Astrocyte of the spinal cord (primary cell): ENCODE results near the gene CMYA5.
A peak's percentile ranks its signal among the peaks of the same experiment; 100 is the strongest.
"Not testable (repeated sequence)": the region's sequence is repeated elsewhere in the genome, so short reads cannot be mapped to it uniquely, and the experiment has no call there.

Experiments
- DNase-seq: peaks from one replicate; pipeline ENCODE4 v3.0.0; 2011; ENCODE audit warnings: low read depth, low spot score
- H3K4me3 ChIP-seq: 2 replicates; pipeline ENCODE4 v1.5.1; 2011; ENCODE audit warnings: low read depth, mild to moderate bottlenecking, low read length, moderate library complexity
- in situ Hi-C: cut with HindIII; loops from 2 replicates; pipeline ENCODE4 v1.10.0; 2017; ENCODE audit warnings: low sequenced_read_pairs
- TF ChIP-seq, protein P1 (sequence below): IDR thresholded peaks from 2 replicates; pipeline ENCODE4 v1.5.1; 2012; ENCODE audit warnings: low read depth, mild to moderate bottlenecking, low read length, inconsistent platforms

Gene CMYA5

DNA sequence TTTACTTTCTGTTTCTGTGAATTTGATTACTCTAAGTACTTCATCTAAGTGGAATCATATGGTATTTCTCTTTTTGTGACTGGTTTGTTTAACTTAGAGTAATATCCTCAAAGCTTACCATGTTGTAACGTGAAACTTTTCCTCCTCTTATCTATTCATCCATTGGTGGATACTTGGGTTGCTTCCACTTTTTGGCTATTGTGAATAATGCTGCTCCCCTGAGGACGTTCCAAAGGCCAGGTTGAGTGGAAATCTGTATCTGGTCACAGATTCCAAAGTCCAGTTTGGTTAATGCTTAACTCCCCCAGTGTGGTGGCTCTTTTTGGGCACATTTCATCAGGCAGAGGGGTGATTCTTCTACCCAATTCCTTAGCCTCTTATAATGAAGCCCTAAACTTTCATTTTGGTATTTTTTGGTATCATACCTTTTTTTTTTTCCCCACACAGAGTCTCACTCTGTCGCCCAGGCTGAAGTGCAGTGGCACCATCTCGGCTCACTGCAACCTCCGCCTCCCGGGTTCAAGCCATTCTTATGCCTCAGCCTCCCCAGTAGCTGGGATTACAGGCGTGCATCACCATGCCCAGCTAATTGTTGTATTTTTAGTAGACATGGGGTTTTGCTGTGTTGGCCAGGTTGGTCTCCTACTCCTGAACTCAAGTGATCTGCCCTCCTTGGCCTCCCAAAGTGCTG lies 65.4 kb downstream of the CMYA5 start:
- in situ Hi-C loops = no loop called here
- no peak for DNase-seq
- no peak overlapping the region for H3K4me3 ChIP-seq
- TF ChIP-seq, protein P1, sequence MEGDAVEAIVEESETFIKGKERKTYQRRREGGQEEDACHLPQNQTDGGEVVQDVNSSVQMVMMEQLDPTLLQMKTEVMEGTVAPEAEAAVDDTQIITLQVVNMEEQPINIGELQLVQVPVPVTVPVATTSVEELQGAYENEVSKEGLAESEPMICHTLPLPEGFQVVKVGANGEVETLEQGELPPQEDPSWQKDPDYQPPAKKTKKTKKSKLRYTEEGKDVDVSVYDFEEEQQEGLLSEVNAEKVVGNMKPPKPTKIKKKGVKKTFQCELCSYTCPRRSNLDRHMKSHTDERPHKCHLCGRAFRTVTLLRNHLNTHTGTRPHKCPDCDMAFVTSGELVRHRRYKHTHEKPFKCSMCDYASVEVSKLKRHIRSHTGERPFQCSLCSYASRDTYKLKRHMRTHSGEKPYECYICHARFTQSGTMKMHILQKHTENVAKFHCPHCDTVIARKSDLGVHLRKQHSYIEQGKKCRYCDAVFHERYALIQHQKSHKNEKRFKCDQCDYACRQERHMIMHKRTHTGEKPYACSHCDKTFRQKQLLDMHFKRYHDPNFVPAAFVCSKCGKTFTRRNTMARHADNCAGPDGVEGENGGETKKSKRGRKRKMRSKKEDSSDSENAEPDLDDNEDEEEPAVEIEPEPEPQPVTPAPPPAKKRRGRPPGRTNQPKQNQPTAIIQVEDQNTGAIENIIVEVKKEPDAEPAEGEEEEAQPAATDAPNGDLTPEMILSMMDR = no peak

DNA sequence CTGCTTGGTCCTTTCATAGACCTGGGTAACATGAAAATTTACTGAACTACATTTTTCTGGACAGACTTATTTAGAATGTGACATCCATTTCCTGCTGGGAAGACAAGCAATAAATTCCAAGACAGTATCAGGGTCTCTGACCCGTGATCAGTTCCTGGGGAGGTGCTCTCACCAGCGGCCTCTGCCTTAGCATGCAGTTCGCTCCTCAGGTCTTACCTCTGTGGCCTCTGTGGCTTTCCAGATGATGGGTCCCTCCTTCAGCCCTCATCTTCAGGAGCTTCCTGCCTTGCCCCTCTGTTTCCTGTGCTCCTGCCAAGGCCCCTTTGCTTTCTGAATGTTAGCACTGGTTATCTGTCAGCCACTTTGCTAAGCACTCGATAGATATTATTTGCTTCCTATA lies 66.4 kb downstream of the CMYA5 start:
- TF ChIP-seq, protein P1 = no peak
- DNase-seq = no peak
- in situ Hi-C loops = no loop called here
- H3K4me3 ChIP-seq = no peak overlapping the region

DNA sequence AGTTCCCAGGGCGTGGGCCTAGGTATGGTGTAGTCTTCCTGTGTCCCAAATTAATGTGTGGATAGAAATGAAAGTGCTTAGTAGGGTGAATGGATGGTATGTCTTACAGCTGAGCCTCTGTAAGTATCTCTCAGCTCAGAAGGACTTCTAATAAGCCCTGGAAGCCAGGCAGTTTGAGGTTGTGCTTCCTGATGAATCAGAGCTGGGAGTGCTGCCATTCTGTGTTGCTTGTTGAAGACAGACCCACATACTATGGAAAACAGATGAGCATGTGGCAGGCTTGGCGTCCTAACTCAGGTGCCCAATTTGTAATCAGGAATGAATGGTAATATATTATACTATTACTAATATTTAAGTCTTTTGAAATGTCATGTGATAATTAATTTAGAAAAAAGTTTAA lies 69.8 kb downstream of the CMYA5 start:
- peak; percentile 81 for DNase-seq
- no peak overlapping the region for H3K4me3 ChIP-seq
- TF ChIP-seq, protein P1 = no peak
- in situ Hi-C loops = no loop called here

DNA sequence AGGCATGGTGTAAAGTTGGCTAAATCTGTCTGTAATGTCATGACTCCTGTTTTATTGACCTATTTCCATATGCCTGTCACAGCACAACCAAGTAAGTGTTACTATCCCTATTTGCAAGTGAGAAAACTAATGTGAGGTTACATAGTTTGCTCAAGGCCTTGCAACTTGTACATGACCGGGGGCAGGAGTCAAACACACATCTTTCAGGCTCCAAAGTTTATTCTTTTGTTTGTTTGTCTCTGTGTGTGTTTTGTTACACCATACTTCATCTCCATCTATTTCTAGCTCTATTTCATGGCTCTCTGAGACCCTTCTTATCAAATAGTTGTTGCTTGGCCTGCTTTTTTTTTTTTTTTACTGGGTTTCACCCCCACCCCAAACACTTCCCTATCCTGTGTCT lies 70.2 kb downstream of the CMYA5 start:
- no peak for DNase-seq
- TF ChIP-seq, protein P1 = no peak
- in situ Hi-C loops = no loop called here
- no peak overlapping the region for H3K4me3 ChIP-seq

DNA sequence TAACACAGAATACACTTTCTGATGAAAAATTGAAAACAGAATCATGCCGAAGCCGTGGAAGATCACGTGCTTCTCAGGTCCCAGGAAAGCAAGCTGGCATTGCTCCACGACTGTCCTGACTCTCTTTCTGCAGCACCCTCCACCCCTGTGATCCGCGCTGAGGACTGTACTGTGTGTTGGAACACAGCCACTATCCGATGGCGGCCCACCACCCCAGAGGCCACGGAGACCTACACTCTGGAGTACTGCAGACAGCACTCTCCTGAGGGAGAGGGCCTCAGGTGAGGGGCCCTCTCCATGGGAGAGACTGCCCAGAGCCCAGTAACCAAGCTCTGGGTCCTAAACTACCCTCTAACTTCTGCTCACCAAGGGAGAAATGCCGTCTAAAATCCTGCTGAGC lies 73.3 kb downstream of the CMYA5 start:
- no peak for DNase-seq
- in situ Hi-C loops = no loop called here
- H3K4me3 ChIP-seq = no peak overlapping the region
- TF ChIP-seq, protein P1 = no peak

DNA sequence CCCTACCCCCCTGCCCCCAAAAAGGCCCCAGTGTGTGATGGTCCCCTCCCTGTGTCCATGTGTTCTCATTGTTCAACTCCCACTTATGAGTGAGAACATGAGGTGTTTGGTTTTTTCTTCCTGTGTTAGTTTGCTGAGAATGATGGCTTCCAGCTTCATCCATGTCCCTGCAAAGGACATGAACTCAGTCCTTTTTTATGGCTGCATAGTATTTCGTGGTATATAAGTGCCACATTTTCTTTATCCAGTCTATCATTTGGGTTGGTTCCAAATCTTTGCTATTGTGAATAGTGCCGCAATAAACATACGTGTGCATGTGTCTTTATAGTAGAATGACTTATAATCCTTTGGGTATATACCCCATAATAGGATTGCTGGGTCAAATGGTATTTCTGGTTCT lies 74.5 kb downstream of the CMYA5 start:
- in situ Hi-C loops, H3K4me3 ChIP-seq: not testable (repeated sequence)

DNA sequence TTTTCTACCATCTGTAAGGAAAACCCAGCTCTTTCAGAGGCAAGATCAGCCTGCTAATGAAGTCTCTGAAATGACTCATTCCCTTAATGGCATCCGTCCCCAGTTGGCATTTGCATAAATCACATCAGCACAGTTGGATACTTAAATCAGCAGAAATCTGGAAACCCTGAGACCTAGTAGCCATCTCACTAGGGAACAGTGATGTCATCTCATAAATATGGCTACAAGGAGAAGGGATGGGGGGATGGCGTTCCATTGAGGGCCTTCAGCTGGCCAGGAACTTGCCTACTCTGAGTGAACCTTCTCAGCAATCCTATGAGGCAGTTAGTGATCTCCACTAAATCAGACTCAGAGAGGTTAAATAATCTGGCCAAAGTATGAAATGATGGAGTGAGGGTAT lies 81.8 kb downstream of the CMYA5 start:
- DNase-seq = peak; percentile 86
- in situ Hi-C loops = no loop called here
- no peak overlapping the region for H3K4me3 ChIP-seq
- TF ChIP-seq, protein P1 = no peak

More for the DNA sequence above, 74.5 kb downstream of the CMYA5 start:
- not testable (repeated sequence) for DNase-seq
